Endothelial cell of umbilical vein (primary cell): ENCODE data around the gene FIG4. TPM values are rescaled to one million over a fixed set of nuclear protein-coding genes. Genes with fewer than 3 reads are reported as not detected.

Experiments
- BruUV-seq: library from RNA; stranded (reverse); fragments of 400-500 nt; replicated peaks from 2 replicates; lab custom pipeline; 2021; lab: Mats Ljungman, UMichigan
- CTCF ChIA-PET: fragments of 300-600, 350-600 bp; sonication (Branson Sonifier 250); formaldehyde crosslinking; loops from one replicate; lab custom pipeline; 2021; ENCODE audit warnings: antibody characterized with exemption, inconsistent platforms; lab: Charles Lee
- POLR2A ChIA-PET: fragments of 300-600, 350-600 bp; sonication (Branson Sonifier 250); formaldehyde crosslinking; loops from one replicate; lab custom pipeline; 2021; ENCODE audit warnings: antibody characterized with exemption, inconsistent platforms; lab: Charles Lee
- DNase-seq: peaks from one replicate; pipeline ENCODE4 v3.0.0-alpha.2; 2011; ENCODE audit warnings: low read depth, low spot score
- FAIRE-seq: peaks from 2 replicates; lab custom pipeline; 2011; peaks lifted over from hg19 to GRCh38; lab: Jason Lieb, UNC
- H2AFZ ChIP-seq: 2 replicates; pipeline ENCODE4 v1.6.0; 2012; ENCODE audit warnings: low read depth, low read length, control low read depth, inconsistent platforms
- H3K27ac ChIP-seq: 2 replicates; pipeline ENCODE4 v1.5.1; 2011; ENCODE audit warnings: low read depth, mild to moderate bottlenecking, control low read depth, low read length, moderate library complexity; ENCODE audit not compliant: insufficient read depth
- H3K27me3 ChIP-seq, 2 experiments: 2 replicates each; pipeline versions ENCODE4 v1.6.0 to v1.6.1; 2011; ENCODE audit warnings: low read length in 2 of 2, mixed read lengths in 1 of 2; ENCODE audit not compliant: control insufficient read depth in 2 of 2, insufficient read depth in 2 of 2
- H3K36me3 ChIP-seq, 2 experiments: 2 replicates in 1 of 2; 3 replicates in 1 of 2; pipeline ENCODE4 v1.5.1; 2011; ENCODE audit warnings: low read length in 2 of 2, mild to moderate bottlenecking in 1 of 2, moderate library complexity in 1 of 2; ENCODE audit not compliant: control insufficient read depth in 2 of 2, insufficient read depth in 2 of 2; ENCODE audit errors: extremely low read depth in 1 of 2
- H3K4me1 ChIP-seq: 3 replicates; pipeline ENCODE4 v1.5.1; 2011; ENCODE audit warnings: mild to moderate bottlenecking, low read length; ENCODE audit not compliant: control insufficient read depth, insufficient read depth; ENCODE audit errors: extremely low read depth
- H3K4me2 ChIP-seq: 2 replicates; pipeline ENCODE4 v1.6.1; 2011; ENCODE audit warnings: low read length, control low read depth, mixed read lengths; ENCODE audit not compliant: insufficient read depth
- H3K4me3 ChIP-seq, 3 experiments: fragments of 200-600 bp in 1 of 3; sonication (generic), shearing (Covaris generic) in 1 of 3; replicated peaks in 1 of 3; 2 replicates each; pipeline ENCODE4 v1.5.1; 2011 to 2016; ENCODE audit warnings: control low read depth in 3 of 3, low read length in 3 of 3, mild to moderate bottlenecking in 2 of 3, inconsistent platforms in 1 of 3, low read depth in 1 of 3, moderate library complexity in 1 of 3; ENCODE audit not compliant: insufficient read depth in 1 of 3
- H3K79me2 ChIP-seq: 2 replicates; pipeline ENCODE4 v1.6.0; 2012; ENCODE audit warnings: low read length, inconsistent platforms; ENCODE audit not compliant: control insufficient read depth, insufficient read depth
- H3K9ac ChIP-seq: replicated peaks from 2 replicates; pipeline ENCODE3; 2011; ENCODE audit warnings: low read length, control low read depth; ENCODE audit not compliant: insufficient read depth; ENCODE audit errors: extremely low read depth
- H3K9me1 ChIP-seq: replicated peaks from 3 replicates; pipeline ENCODE4 v1.6.0; 2011; ENCODE audit warnings: mild to moderate bottlenecking, low read length; ENCODE audit not compliant: control insufficient read depth, insufficient read depth; ENCODE audit errors: extremely low read depth
- H3K9me3 ChIP-seq: replicated peaks from 2 replicates; pipeline ENCODE4 v1.5.1; 2012; ENCODE audit warnings: low read length, inconsistent platforms; ENCODE audit not compliant: control insufficient read depth, insufficient read depth
- H4K20me1 ChIP-seq: replicated peaks from 2 replicates; pipeline ENCODE3; 2011; ENCODE audit warnings: mild to moderate bottlenecking, low read length; ENCODE audit not compliant: control insufficient read depth, insufficient read depth; ENCODE audit errors: extremely low read depth
- CTCF ChIP-seq, 2 donors: IDR thresholded peaks; 1 replicate in 1 of 2; 2 replicates in 1 of 2; pipeline ENCODE4 v1.5.1; 2011; ENCODE audit warnings: low read length in 2 of 2, mild to moderate bottlenecking in 2 of 2, moderate library complexity in 2 of 2, control low read depth in 1 of 2, inconsistent platforms in 1 of 2, low read depth in 1 of 2; ENCODE audit not compliant: insufficient read depth in 1 of 2; ENCODE audit errors: extremely low read depth in 1 of 2
- EZH2 ChIP-seq: IDR thresholded peaks from 2 replicates; pipeline ENCODE4 v1.6.1; 2012; ENCODE audit warnings: borderline replicate concordance, low read depth, mild to moderate bottlenecking, moderate library complexity, low read length, inconsistent platforms; ENCODE audit not compliant: severe bottlenecking
- FOS ChIP-seq: IDR thresholded peaks from 2 replicates; pipeline ENCODE4 v1.6.1; 2011; ENCODE audit warnings: mild to moderate bottlenecking, low read length, moderate library complexity, borderline replicate concordance; ENCODE audit not compliant: insufficient read depth
- GATA2 ChIP-seq: IDR thresholded peaks from 2 replicates; pipeline ENCODE4 v1.7.0; 2011; ENCODE audit warnings: low read depth, mild to moderate bottlenecking, moderate library complexity, mixed read lengths, low read length; ENCODE audit not compliant: insufficient read length, insufficient read depth
- JUN ChIP-seq: IDR thresholded peaks from 2 replicates; pipeline ENCODE4 v1.6.1; 2011; ENCODE audit warnings: borderline replicate concordance, low read depth; ENCODE audit not compliant: insufficient read length, insufficient read depth
- MAX ChIP-seq: IDR thresholded peaks from 2 replicates; pipeline ENCODE4 v1.6.1; 2011; ENCODE audit not compliant: insufficient read depth, insufficient read length
- MYC ChIP-seq: IDR thresholded peaks from one replicate; pipeline ENCODE4 v1.6.1; 2011; ENCODE audit warnings: mild to moderate bottlenecking, low read depth, low read length
- POLR2A ChIP-seq: IDR thresholded peaks from 2 replicates; pipeline ENCODE4 v1.6.1; 2012; ENCODE audit warnings: low read depth, mild to moderate bottlenecking, control low read depth, low read length
- POLR2AphosphoS5 ChIP-seq: IDR thresholded peaks from 2 replicates; pipeline ENCODE4 v1.6.1; 2012; ENCODE audit warnings: low read depth, mild to moderate bottlenecking, control low read depth, low read length, moderate library complexity; ENCODE audit not compliant: insufficient read depth
- dilution Hi-C: fragments of 300-500 bp; cut with MboI; formaldehyde crosslinking; loops from one replicate; pipeline ENCODE4 v1.15.0; 2019; ENCODE audit warnings: low sequenced_read_pairs; ENCODE audit not compliant: extremely low pct_ligation_motif_present
- intact Hi-C: fragments of 100-400 bp; cut with micrococcal nuclease; formaldehyde crosslinking; loops from one replicate; pipeline ENCODE4 v1.10.0; 2022
- polyA plus RNA-seq, 4 experiments: library from polyadenylated mRNA; depleted of rRNA in 3 of 4; stranded (reverse) in 3 of 4; unstranded in 1 of 4; fragments of >200 nt; gene quantifications; 2 replicates each; pipeline versions ENCODE4 v1.2.1 to v1.2.3, GENCODE V29; 2011 to 2012; ENCODE audit warnings: missing spikeins in 1 of 4
- total RNA-seq: library from RNA; stranded (reverse); gene quantifications from 2 replicates; pipeline ENCODE4 v1.2.3, GENCODE V29; 2021

FIG4 gene
- total and polyA plus RNA-seq, 2 donors (not counting 3 experiments of a cell fraction or from before 2014, with no cell fraction given) = 7.9 to 12.2 TPM

GRCh38 chr6:109644131-109644530 is 47.0 kb upstream of the FIG4 start:
- Histone ChIP-seq H3K9me1 (no peaks in the 10 kb centered on the region), H4K20me1 (no peaks in the 10 kb centered on the region), H3K4me3 (no peak overlapping the region), H3K27ac (no peak overlapping the region), H3K9ac (no peak overlapping the region), H3K9me3 (no peaks in the 10 kb centered on the region), H3K4me1 (no peaks in the 10 kb centered on the region), H3K27me3 (no peaks in the 10 kb centered on the region), H2AFZ (no peak overlapping the region), H3K79me2 (no peaks in the 10 kb centered on the region), H3K36me3 (no peaks in the 10 kb centered on the region), H3K4me2 (no peak overlapping the region)
- DNase-seq = no peak
- BruUV-seq = no TSS peak
- TF ChIP-seq MYC (no peak), JUN (no peak), FOS (no peak), POLR2AphosphoS5 (no peak), GATA2 (no peak), CTCF (IDR thresholded peaks at IDR 0.05; ENCODE audit: extremely low read depth in 1 of 2, insufficient read depth in 1 of 2, low read depth in 1 of 2, low read length in 2 of 2) (no peak), MAX (no peak), EZH2 (no peak), POLR2A (no peak)
- ChIA-PET CTCF (no interaction called here), POLR2A (no interaction called here)
- intact Hi-C loops (no loop called here), dilution Hi-C loops (no loop called here)
- FAIRE-seq = no peak
